Neural progenitor cell (in vitro differentiated cells): ENCODE measurements around the gene FGD6. TPM values are rescaled to one million over a fixed set of nuclear protein-coding genes. Genes with fewer than 3 reads are reported as not detected.
"Not testable (repeated sequence)": the region's sequence is repeated elsewhere in the genome, so short reads cannot be mapped to it uniquely, and the experiment has no call there.

Experiments used
- DNase-seq: peaks from one replicate; pipeline ENCODE4 v3.0.0-alpha.2; 2016; ENCODE audit warnings: low spot score
- H2AFZ ChIP-seq: fragments of 200-600 bp; sonication (generic); replicated peaks from 2 replicates; pipeline ENCODE4 v1.6.1; 2016; ENCODE audit warnings: antibody characterized with exemption
- H3F3A ChIP-seq: fragments of 200-600 bp; sonication (generic); 2 replicates; pipeline ENCODE4 v1.6.1; 2016; ENCODE audit warnings: antibody characterized with exemption, low read depth
- H3K27ac ChIP-seq: fragments of 200-600 bp; sonication (generic); 2 replicates; pipeline ENCODE4 v1.5.1; 2016; ENCODE audit warnings: mild to moderate bottlenecking
- H3K27me3 ChIP-seq: fragments of 200-600 bp; sonication (generic); 2 replicates; pipeline ENCODE4 v1.6.1; 2016; ENCODE audit warnings: mild to moderate bottlenecking, moderate library complexity
- H3K36me3 ChIP-seq: fragments of 200-600 bp; sonication (generic); 2 replicates; pipeline ENCODE4 v1.5.1; 2016
- H3K4me1 ChIP-seq: fragments of 200-600 bp; sonication (generic); 2 replicates; pipeline ENCODE4 v1.6.1; 2016; ENCODE audit warnings: mixed run types
- H3K4me2 ChIP-seq: fragments of 200-600 bp; sonication (generic); 2 replicates; pipeline ENCODE4 v1.6.1; 2016
- H3K4me3 ChIP-seq: fragments of 200-600 bp; sonication (generic); 2 replicates; pipeline ENCODE4 v1.5.1; 2016
- H3K79me2 ChIP-seq: fragments of 200-600 bp; sonication (generic); 2 replicates; pipeline ENCODE4 v1.6.1; 2016; ENCODE audit warnings: low read depth
- H3K9ac ChIP-seq: fragments of 200-600 bp; sonication (generic); 2 replicates; pipeline ENCODE4 v1.6.1; 2016
- H3K9me3 ChIP-seq: fragments of 200-600 bp; sonication (generic); 2 replicates; pipeline ENCODE4 v1.5.1; 2016; ENCODE audit warnings: low read depth
- H4K20me1 ChIP-seq: fragments of 200-600 bp; sonication (generic); 2 replicates; pipeline ENCODE4 v1.6.1; 2016; ENCODE audit warnings: low read depth
- H3K27ac Mint-ChIP-seq: 3 replicates; pipeline ENCODE4 v1.8.0; 2021; ENCODE audit warnings: mixed read lengths
- H3K27me3 Mint-ChIP-seq: 2 replicates; pipeline ENCODE4 v1.8.0; 2022; ENCODE audit warnings: low read depth, mild to moderate bottlenecking, inconsistent platforms, moderate library complexity, mixed read lengths; ENCODE audit not compliant: insufficient read depth
- H3K36me3 Mint-ChIP-seq: 3 replicates; pipeline ENCODE4 v1.8.0; 2021; ENCODE audit warnings: mixed read lengths
- H3K4me1 Mint-ChIP-seq: 3 replicates; pipeline ENCODE4 v1.8.0; 2021; ENCODE audit warnings: mixed read lengths
- H3K4me3 Mint-ChIP-seq: 3 replicates; pipeline ENCODE4 v1.8.0; 2021; ENCODE audit warnings: mild to moderate bottlenecking, moderate library complexity, mixed read lengths
- H3K9me3 Mint-ChIP-seq: 3 replicates; pipeline ENCODE4 v1.8.0; 2020; ENCODE audit warnings: mixed read lengths
- EZH2 ChIP-seq: fragments of 200-600 bp; sonication (generic); IDR thresholded peaks from 2 replicates; pipeline ENCODE4 v1.6.1; 2017; ENCODE audit warnings: antibody characterized with exemption, mild to moderate bottlenecking, moderate library complexity
- EZH2phosphoT487 ChIP-seq: fragments of 200-600 bp; sonication (generic); IDR thresholded peaks from 2 replicates; pipeline ENCODE4 v1.6.1; 2017; ENCODE audit warnings: antibody characterized with exemption
- total RNA-seq: library from RNA; depleted of rRNA; stranded (reverse); fragments of >200 nt; gene quantifications from 2 replicates; pipeline ENCODE4 v1.2.3, GENCODE V29; 2015; ENCODE audit warnings: low replicate concordance
- TF ChIP-seq, protein P1 (sequence below): fragments of 200-600 bp; sonication (generic); IDR thresholded peaks from 2 replicates; pipeline ENCODE4 v1.5.1; 2017; ENCODE audit warnings: antibody characterized with exemption, mild to moderate bottlenecking

The FGD6 gene
- total RNA-seq, 1 donor from 2014 or later = 32.0 TPM

DNA sequence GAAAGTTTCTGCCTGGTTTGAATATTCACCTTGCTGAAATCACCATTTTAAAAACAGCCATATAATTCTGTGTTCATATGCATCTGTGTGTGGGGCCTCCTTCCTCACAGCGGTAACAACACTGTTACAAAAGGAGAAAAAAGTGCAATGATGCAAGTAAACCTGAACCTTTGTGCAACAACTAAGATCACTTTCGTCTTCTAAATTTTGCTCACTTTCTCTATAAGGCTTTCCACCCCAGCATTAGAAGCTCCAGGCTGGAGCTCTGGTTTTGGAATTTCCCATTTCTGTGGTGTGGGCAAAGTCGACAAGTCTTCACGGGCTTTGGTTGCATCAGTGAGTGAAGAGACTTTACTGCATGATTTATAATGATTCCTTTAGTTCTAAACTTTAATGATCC is 18.4 kb downstream of the FGD6 start:
- H3K9me3 Mint-ChIP-seq = no peaks in the 10 kb centered on the region
- Histone ChIP-seq H3K27ac (no peak overlapping the region), H3F3A (no peaks in the 10 kb centered on the region), H3K79me2 (peaks cover 89% of the 10 kb centered on the region), H3K27me3 (no peaks in the 10 kb centered on the region), H3K9me3 (no peaks in the 10 kb centered on the region), H3K9ac (no peak overlapping the region), H2AFZ (no peak overlapping the region), H3K4me1 (peaks cover 13% of the 10 kb centered on the region), H3K4me2 (no peak overlapping the region), H3K36me3 (no peaks in the 10 kb centered on the region), H3K4me3 (no peak overlapping the region), H4K20me1 (no peaks in the 10 kb centered on the region)
- no peak overlapping the region for H3K27ac Mint-ChIP-seq
- H3K4me3 Mint-ChIP-seq = no peak overlapping the region
- peaks cover 2% of the 10 kb centered on the region for H3K27me3 Mint-ChIP-seq
- no peak for TF ChIP-seq EZH2
- TF ChIP-seq EZH2phosphoT487 = no peak
- TF ChIP-seq, protein P1, sequence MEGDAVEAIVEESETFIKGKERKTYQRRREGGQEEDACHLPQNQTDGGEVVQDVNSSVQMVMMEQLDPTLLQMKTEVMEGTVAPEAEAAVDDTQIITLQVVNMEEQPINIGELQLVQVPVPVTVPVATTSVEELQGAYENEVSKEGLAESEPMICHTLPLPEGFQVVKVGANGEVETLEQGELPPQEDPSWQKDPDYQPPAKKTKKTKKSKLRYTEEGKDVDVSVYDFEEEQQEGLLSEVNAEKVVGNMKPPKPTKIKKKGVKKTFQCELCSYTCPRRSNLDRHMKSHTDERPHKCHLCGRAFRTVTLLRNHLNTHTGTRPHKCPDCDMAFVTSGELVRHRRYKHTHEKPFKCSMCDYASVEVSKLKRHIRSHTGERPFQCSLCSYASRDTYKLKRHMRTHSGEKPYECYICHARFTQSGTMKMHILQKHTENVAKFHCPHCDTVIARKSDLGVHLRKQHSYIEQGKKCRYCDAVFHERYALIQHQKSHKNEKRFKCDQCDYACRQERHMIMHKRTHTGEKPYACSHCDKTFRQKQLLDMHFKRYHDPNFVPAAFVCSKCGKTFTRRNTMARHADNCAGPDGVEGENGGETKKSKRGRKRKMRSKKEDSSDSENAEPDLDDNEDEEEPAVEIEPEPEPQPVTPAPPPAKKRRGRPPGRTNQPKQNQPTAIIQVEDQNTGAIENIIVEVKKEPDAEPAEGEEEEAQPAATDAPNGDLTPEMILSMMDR = no peak
- peaks cover 15% of the 10 kb centered on the region for H3K4me1 Mint-ChIP-seq
- peaks cover 2% of the 10 kb centered on the region for H3K36me3 Mint-ChIP-seq
- DNase-seq = no peak

DNA sequence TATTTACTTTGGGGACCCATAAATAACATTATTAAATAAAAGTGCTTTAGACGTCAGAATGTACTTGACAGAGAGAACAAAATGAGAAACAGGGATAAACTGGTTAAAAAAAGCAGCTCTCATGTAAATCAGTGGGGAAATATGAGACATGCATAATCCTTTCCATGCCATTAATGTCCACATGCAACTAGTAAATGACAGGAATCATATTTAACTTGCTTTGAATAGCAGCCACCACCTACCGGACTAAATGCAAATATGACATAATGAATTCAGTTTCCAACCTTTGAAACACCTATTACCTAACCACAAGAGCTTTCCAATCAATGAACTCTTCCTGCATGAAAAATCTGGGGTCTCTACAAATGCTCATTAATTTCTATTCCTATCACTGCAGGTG is 19.6 kb downstream of the FGD6 start:
- Histone ChIP-seq H3K27ac (no peak overlapping the region), H3K27me3 (no peaks in the 10 kb centered on the region), H3K4me2 (no peak overlapping the region), H3K36me3 (no peaks in the 10 kb centered on the region), H3K9me3 (no peaks in the 10 kb centered on the region), H3K79me2 (peaks cover 87% of the 10 kb centered on the region), H4K20me1 (peaks cover under 1% of the 10 kb centered on the region), H3K9ac (no peak overlapping the region), H3F3A (no peaks in the 10 kb centered on the region), H3K4me1 (peaks cover under 1% of the 10 kb centered on the region), H3K4me3 (no peak overlapping the region), H2AFZ (no peak overlapping the region)
- no peaks in the 10 kb centered on the region for H3K9me3 Mint-ChIP-seq
- H3K36me3 Mint-ChIP-seq = no peaks in the 10 kb centered on the region
- TF ChIP-seq EZH2 (no peak), EZH2phosphoT487 (no peak)
- TF ChIP-seq, protein P1 = no peak
- peaks cover 9% of the 10 kb centered on the region for H3K4me1 Mint-ChIP-seq
- H3K27me3 Mint-ChIP-seq = peaks cover 2% of the 10 kb centered on the region
- no peak overlapping the region for H3K27ac Mint-ChIP-seq
- DNase-seq = no peak
- no peak overlapping the region for H3K4me3 Mint-ChIP-seq

DNA sequence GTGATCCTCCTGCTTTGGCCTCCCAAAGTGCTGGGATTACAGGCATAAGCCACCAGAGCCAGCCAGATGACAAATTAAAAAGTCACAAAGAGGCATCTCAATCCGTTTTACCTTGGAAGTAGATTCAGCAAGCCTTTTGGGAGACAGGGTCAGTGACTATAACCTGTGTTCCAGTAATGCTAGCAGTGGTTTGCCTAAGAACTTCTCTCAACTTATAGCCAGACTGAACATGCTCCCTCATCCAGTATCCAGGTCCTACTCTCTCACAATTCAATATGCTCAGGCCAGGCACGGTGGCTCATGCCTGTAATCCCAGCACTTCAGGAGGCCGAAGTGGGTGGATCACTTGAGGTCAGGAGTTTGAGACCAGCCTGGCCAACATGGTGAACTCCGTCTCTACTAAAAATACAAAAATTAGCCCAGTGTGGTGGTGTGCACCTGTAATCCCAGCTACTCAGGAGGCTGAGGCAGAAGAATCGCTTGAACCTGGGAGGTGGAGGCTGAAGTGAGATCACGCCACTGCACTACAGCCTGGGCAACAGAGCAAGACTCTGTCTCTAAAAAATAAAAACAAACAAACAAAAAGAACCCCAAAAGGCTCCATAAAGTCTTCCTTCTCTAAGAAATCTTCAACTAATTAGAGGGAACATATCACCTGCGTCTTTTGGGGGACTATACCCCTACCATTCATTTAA is 20.2 kb downstream of the FGD6 start:
- not testable (repeated sequence) for H3K27me3 Mint-ChIP-seq, H3F3A ChIP-seq, H4K20me1 ChIP-seq, H3K36me3 Mint-ChIP-seq, H3K9ac ChIP-seq, DNase-seq, H3K27ac Mint-ChIP-seq, H3K4me3 Mint-ChIP-seq, H3K4me3 ChIP-seq, H3K4me1 ChIP-seq, H2AFZ ChIP-seq, H3K36me3 ChIP-seq, H3K4me1 Mint-ChIP-seq, H3K27me3 ChIP-seq, H3K9me3 ChIP-seq, H3K4me2 ChIP-seq, H3K9me3 Mint-ChIP-seq, H3K27ac ChIP-seq
- peaks cover 87% of the 10 kb centered on the region for H3K79me2 ChIP-seq

DNA sequence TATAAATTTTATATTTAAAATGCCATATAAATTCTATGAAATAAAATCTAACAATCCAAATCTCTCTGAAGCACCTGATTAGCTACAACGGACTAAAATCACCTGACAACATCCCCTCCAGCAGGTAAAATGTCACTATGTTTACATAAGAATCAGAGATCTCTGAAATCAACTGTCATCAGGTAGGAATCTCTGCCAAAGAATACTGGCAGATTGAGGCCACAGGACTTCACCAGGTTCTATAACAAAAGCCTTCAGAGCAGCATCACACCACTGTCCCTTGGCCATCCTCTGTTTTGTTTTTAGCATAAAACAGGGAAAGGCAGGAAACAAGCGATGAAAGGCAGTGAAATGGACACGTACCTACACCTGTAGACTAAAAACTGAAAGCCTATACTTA is 22.1 kb downstream of the FGD6 start:
- no peak overlapping the region for H3K27ac Mint-ChIP-seq
- H3K4me2 ChIP-seq = no peak overlapping the region
- peaks cover 2% of the 10 kb centered on the region for H3K27me3 Mint-ChIP-seq

More for the DNA sequence above, 22.1 kb downstream of the FGD6 start:
- H4K20me1 ChIP-seq = peaks cover 2% of the 10 kb centered on the region
- no peaks in the 10 kb centered on the region for H3K36me3 Mint-ChIP-seq
- H3K4me3 ChIP-seq = no peak overlapping the region
- H3K9me3 ChIP-seq = no peaks in the 10 kb centered on the region
- peaks cover 7% of the 10 kb centered on the region for H3K4me1 Mint-ChIP-seq
- no peak overlapping the region for H2AFZ ChIP-seq
- H3K9me3 Mint-ChIP-seq = no peaks in the 10 kb centered on the region
- H3K36me3 ChIP-seq = no peaks in the 10 kb centered on the region
- H3K4me3 Mint-ChIP-seq = no peak overlapping the region
- no peak for DNase-seq
- H3F3A ChIP-seq = no peaks in the 10 kb centered on the region
- H3K4me1 ChIP-seq = no peaks in the 10 kb centered on the region
- TF ChIP-seq EZH2phosphoT487 (no peak), EZH2 (no peak)
- TF ChIP-seq, protein P1 = no peak
- no peaks in the 10 kb centered on the region for H3K27me3 ChIP-seq
- peaks cover 84% of the 10 kb centered on the region for H3K79me2 ChIP-seq
- no peak overlapping the region for H3K9ac ChIP-seq
- no peak overlapping the region for H3K27ac ChIP-seq
